K562 (cell line): ENCODE measurements around the gene SLC25A26. TPM values are rescaled to one million over a fixed set of nuclear protein-coding genes. Genes with fewer than 3 reads are reported as not detected.

Experiments used
- ATAC-seq: fragments of 200-7000 bp; cut with Tn5 transposase; 3 replicates; pipeline ENCODE4 v1.9.1; 2020; ENCODE audit warnings: moderate library complexity
- BruUV-seq: library from RNA; stranded (reverse); fragments of 400-500 nt; replicated peaks from 2 replicates; lab custom pipeline; 2021; lab: Mats Ljungman, UMichigan
- CTCF ChIA-PET: fragments of 300-600 bp; formaldehyde crosslinking; extraction: SDS; loops from one replicate; lab custom pipeline; 2021; ENCODE audit warnings: low intra/inter-chr PET ratio; lab: Yijun Ruan, JAX
- POLR2A ChIA-PET: fragments of 300-600, 350-650 bp; sonication (Branson Sonifier 250); formaldehyde crosslinking; extraction: SDS; loops from one replicate; lab custom pipeline; 2021; ENCODE audit warnings: antibody characterized with exemption, inconsistent platforms; lab: Yijun Ruan, JAX
- DNase-seq, 4 experiments: peaks; one replicate each; pipeline versions ENCODE4 v3.0.0 to v3.0.0-alpha.2; 2011 to 2018; ENCODE audit warnings: low spot score in 3 of 4, mixed read lengths in 3 of 4; ENCODE audit errors: extremely low read depth in 1 of 4
- FAIRE-seq: peaks from 2 replicates; lab custom pipeline; 2011; peaks lifted over from hg19 to GRCh38; lab: Jason Lieb, UNC
- H2AFZ ChIP-seq: 2 replicates; pipeline ENCODE4 v1.6.0; 2011; ENCODE audit warnings: low read depth, low read length, control low read depth, inconsistent platforms
- H3K27ac ChIP-seq: fragments of 200-600 bp; 3 replicates; pipeline ENCODE4 v1.8.0; 2011; ENCODE audit warnings: low read depth, mild to moderate bottlenecking, control low read depth, inconsistent platforms, low read length, moderate library complexity, mixed read lengths; ENCODE audit errors: extremely low read depth
- H3K27me3 ChIP-seq, 2 experiments: fragments of 300-600 bp in 1 of 2; 2 replicates in 1 of 2; 3 replicates in 1 of 2; pipeline versions ENCODE4 v1.6.0 to v1.8.0; 2011; ENCODE audit warnings: inconsistent platforms in 2 of 2, low read length in 2 of 2, mild to moderate bottlenecking in 1 of 2, mixed read lengths in 1 of 2, moderate library complexity in 1 of 2; ENCODE audit not compliant: control insufficient read depth in 2 of 2, insufficient read depth in 2 of 2
- H3K36me3 ChIP-seq: fragments of 300-600 bp; 3 replicates; pipeline ENCODE4 v1.8.0; 2011; ENCODE audit warnings: mild to moderate bottlenecking, low read length, inconsistent platforms; ENCODE audit not compliant: control insufficient read depth, insufficient read depth
- H3K4me1 ChIP-seq, 2 experiments: fragments of 200-600 bp in 1 of 2; replicated peaks in 1 of 2; 2 replicates in 1 of 2; 3 replicates in 1 of 2; pipeline versions ENCODE4 v1.5.1 to v1.8.0; 2011; ENCODE audit warnings: inconsistent platforms in 2 of 2, low read length in 2 of 2, mild to moderate bottlenecking in 1 of 2, mixed read lengths in 1 of 2, moderate library complexity in 1 of 2; ENCODE audit not compliant: control insufficient read depth in 2 of 2, insufficient read depth in 2 of 2
- H3K4me2 ChIP-seq: 2 replicates; pipeline ENCODE4 v1.6.1; 2011; ENCODE audit warnings: low read length, control low read depth, inconsistent platforms, mixed read lengths; ENCODE audit not compliant: insufficient read depth
- H3K4me3 ChIP-seq: fragments of 200-600 bp; sonication (generic), shearing (Covaris generic); 2 replicates; pipeline ENCODE4 v1.5.1; 2016; ENCODE audit warnings: control low read depth, inconsistent platforms
- H3K79me2 ChIP-seq: fragments of 200-600 bp; 3 replicates; pipeline ENCODE4 v1.8.0; 2011; ENCODE audit warnings: low read length, inconsistent platforms; ENCODE audit not compliant: control insufficient read depth, insufficient read depth
- H3K9ac ChIP-seq, 2 experiments: 2 replicates each; pipeline versions ENCODE4 v1.6.0 to v1.6.1; 2011; ENCODE audit warnings: low read depth in 2 of 2, low read length in 2 of 2, control low read depth in 1 of 2, inconsistent platforms in 1 of 2, mild to moderate bottlenecking in 1 of 2, mixed read lengths in 1 of 2; ENCODE audit not compliant: insufficient read depth in 1 of 2
- H3K9me1 ChIP-seq: one replicate; pipeline ENCODE4 v1.6.0; 2011; ENCODE audit warnings: inconsistent platforms, mild to moderate bottlenecking, low read length, moderate library complexity; ENCODE audit not compliant: control insufficient read depth, insufficient read depth
- H3K9me3 ChIP-seq: replicated peaks from 2 replicates; pipeline ENCODE4 v1.5.1; 2011; ENCODE audit warnings: low read depth, low read length, inconsistent platforms; ENCODE audit not compliant: control insufficient read depth, insufficient read depth
- H4K20me1 ChIP-seq: replicated peaks from 2 replicates; pipeline ENCODE4 v1.6.1; 2011; ENCODE audit warnings: low read length, inconsistent platforms, mixed read lengths; ENCODE audit not compliant: control insufficient read depth, insufficient read depth
- BCOR ChIP-seq: fragments of 450-650 bp; IDR thresholded peaks from 2 replicates; pipeline ENCODE4 v1.6.1; 2016
- MAFK ChIP-seq: IDR thresholded peaks from 2 replicates; pipeline ENCODE4 v1.6.1; 2011; ENCODE audit warnings: low read length, improper control_type of control experiment
- SREBF1 ChIP-seq: fragments of 150-350 bp; IDR thresholded peaks from 2 replicates; pipeline ENCODE4 v1.6.1; 2014; ENCODE audit warnings: antibody characterized with exemption, low read depth, low read length, borderline replicate concordance
- TAF7 ChIP-seq: fragments of 450-650 bp; IDR thresholded peaks from 2 replicates; pipeline ENCODE4 v1.6.1; 2016; ENCODE audit warnings: missing genetic modification characterization, missing compliant biosample characterization
- TFE3 ChIP-seq: fragments of 450-650 bp; formaldehyde crosslinking; IDR thresholded peaks from 2 replicates; pipeline ENCODE4 v1.4.0; 2020; ENCODE audit warnings: mild to moderate bottlenecking, mixed read lengths
- XRCC3 ChIP-seq: fragments of 450-650 bp; IDR thresholded peaks from 2 replicates; pipeline ENCODE4 v1.6.1; 2017; ENCODE audit warnings: mild to moderate bottlenecking, moderate library complexity
- ZNF3 ChIP-seq: fragments of 250-450 bp; sonication (Bioruptor Pico); IDR thresholded peaks from 2 replicates; pipeline ENCODE4 v1.5.0; 2021; ENCODE audit warnings: mild to moderate bottlenecking, moderate library complexity
- ZNF717 ChIP-seq: fragments of 250-450 bp; sonication (Bioruptor Pico); IDR thresholded peaks from 2 replicates; pipeline ENCODE4 v1.5.0; 2021
- WGBS: fragments of 100-300 bp; shearing (Covaris generic); methylation state at CpG from one replicate; pipeline ENCODE4 v1.1.6; 2016; ENCODE audit warnings: low coverage, mixed read lengths; ENCODE audit not compliant: insufficient coverage; ENCODE audit errors: missing lambda C conversion rate; 5-methylcytosine and 5-hydroxymethylcytosine counted together
- in situ Hi-C: fragments of 300-500 bp; cut with MboI; formaldehyde crosslinking; loops from 4 replicates; pipeline ENCODE4 v1.15.0; 2018; ENCODE audit warnings: inconsistent platforms, mixed read lengths
- intact Hi-C: fragments of 100-400 bp; cut with micrococcal nuclease; formaldehyde crosslinking; loops from 2 replicates; pipeline ENCODE4 v1.14.2; 2022
- polyA plus RNA-seq, 8 experiments: library from polyadenylated mRNA; depleted of rRNA in 4 of 8; stranded (reverse) in 5 of 8; unstranded in 3 of 8; fragments of >200 nt; fragmentation: Nextera tagmentation in 2 of 8; fragmentation: Illumina TruSeq in 1 of 8; extraction: Ambion mirVana in 2 of 8; extraction: Trizol in 1 of 8; gene quantifications; 2 replicates each; pipeline versions ENCODE4 v1.2.1 to v1.2.3, GENCODE V29; 2011 to 2014; ENCODE audit warnings: inconsistent platforms in 1 of 8, missing spikeins in 1 of 8
- total RNA-seq, 7 experiments: library from RNA; depleted of rRNA in 6 of 7; stranded (reverse); fragments of >200 nt in 6 of 7; fragmentation: Illumina TruSeq in 2 of 7; extraction: Trizol in 2 of 7; gene quantifications; 2 replicates each; pipeline versions ENCODE4 v1.2.1 to v1.2.3, GENCODE V29; 2011 to 2021; ENCODE audit warnings: low replicate concordance in 1 of 7
- TF ChIP-seq, protein P1 (sequence below): fragments of 450-650 bp; conservative IDR thresholded peaks from 2 replicates; pipeline ENCODE4 v1.6.1; 2016; ENCODE audit warnings: missing genetic modification characterization, low read depth, mild to moderate bottlenecking, control low read depth, missing compliant biosample characterization
- TF ChIP-seq, protein P2 (sequence below): conservative IDR thresholded peaks from 2 replicates; pipeline ENCODE4 v1.6.1; 2011; ENCODE audit warnings: low read depth, mild to moderate bottlenecking, low read length; ENCODE audit not compliant: control insufficient read depth

Gene SLC25A26
- total and polyA plus RNA-seq, 9 of the 15 experiments (the other 6 are each of a cell fraction or from before 2014, with no cell fraction given), result 7.2 to 29.1 (median 12.6) TPM

DNA sequence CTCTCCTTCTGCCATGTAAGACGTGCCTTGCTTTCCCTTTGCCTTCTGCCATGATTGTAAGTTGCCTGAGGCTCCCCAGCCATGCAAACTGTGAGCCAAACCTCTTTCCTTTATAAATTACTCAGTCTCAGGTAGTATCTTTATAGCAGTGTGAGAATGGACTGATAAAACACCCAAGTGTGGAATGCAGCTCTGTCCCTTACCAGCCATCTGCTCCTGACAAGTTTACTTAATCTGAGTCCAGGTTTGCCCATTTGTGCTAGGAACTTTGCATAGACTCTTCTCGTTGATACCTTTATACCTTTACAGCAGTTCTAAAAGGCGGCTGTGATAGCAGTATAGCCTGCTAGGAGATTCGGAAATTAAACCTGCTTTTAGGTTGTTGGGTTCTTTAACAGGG lies 48.1 kb downstream of the SLC25A26 start:
- H3K4me2 ChIP-seq, result no peak overlapping the region
- no peaks in the 10 kb centered on the region for H3K4me1 ChIP-seq
- BruUV-seq, result no TSS peak
- H3K27me3 ChIP-seq, result no peaks in the 10 kb centered on the region
- no peaks in the 10 kb centered on the region for H3K36me3 ChIP-seq
- in situ Hi-C loops (no loop called here), intact Hi-C loops (no loop called here)
- no peak overlapping the region for H3K4me3 ChIP-seq
- no peaks in the 10 kb centered on the region for H3K9me1 ChIP-seq
- 52% methylated on average over 4 of the region's 4 CpGs for WGBS
- H2AFZ ChIP-seq, result no peak overlapping the region
- no peak for FAIRE-seq
- ATAC-seq, result no peak
- no peak for DNase-seq
- ChIA-PET CTCF (no interaction called here), POLR2A (no interaction called here)
- no peak overlapping the region for H3K27ac ChIP-seq
- no peaks in the 10 kb centered on the region for H4K20me1 ChIP-seq
- no peaks in the 10 kb centered on the region for H3K79me2 ChIP-seq
- no peaks in the 10 kb centered on the region for H3K9me3 ChIP-seq
- TF ChIP-seq SREBF1 (no peak), XRCC3 (no peak), ZNF3 (CRISPR knock-in tag) (no peak), BCOR (no peak), TAF7 (tag) (no peak), MAFK (no peak), ZNF717 (CRISPR knock-in tag) (no peak), TFE3 (CRISPR knock-in tag) (no peak)
- TF ChIP-seq, protein P1, sequence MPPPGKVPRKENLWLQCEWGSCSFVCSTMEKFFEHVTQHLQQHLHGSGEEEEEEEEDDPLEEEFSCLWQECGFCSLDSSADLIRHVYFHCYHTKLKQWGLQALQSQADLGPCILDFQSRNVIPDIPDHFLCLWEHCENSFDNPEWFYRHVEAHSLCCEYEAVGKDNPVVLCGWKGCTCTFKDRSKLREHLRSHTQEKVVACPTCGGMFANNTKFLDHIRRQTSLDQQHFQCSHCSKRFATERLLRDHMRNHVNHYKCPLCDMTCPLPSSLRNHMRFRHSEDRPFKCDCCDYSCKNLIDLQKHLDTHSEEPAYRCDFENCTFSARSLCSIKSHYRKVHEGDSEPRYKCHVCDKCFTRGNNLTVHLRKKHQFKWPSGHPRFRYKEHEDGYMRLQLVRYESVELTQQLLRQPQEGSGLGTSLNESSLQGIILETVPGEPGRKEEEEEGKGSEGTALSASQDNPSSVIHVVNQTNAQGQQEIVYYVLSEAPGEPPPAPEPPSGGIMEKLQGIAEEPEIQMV (tag), result no peak
- TF ChIP-seq, protein P2, sequence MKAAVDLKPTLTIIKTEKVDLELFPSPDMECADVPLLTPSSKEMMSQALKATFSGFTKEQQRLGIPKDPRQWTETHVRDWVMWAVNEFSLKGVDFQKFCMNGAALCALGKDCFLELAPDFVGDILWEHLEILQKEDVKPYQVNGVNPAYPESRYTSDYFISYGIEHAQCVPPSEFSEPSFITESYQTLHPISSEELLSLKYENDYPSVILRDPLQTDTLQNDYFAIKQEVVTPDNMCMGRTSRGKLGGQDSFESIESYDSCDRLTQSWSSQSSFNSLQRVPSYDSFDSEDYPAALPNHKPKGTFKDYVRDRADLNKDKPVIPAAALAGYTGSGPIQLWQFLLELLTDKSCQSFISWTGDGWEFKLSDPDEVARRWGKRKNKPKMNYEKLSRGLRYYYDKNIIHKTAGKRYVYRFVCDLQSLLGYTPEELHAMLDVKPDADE, result no peak
- H3K9ac ChIP-seq, result no peak overlapping the region
